Caki2 (cell line): ENCODE measurements around the gene ZBED5. TPM values are rescaled to one million over a fixed set of nuclear protein-coding genes. Genes with fewer than 3 reads are reported as not detected.

ENCODE experiments used
- DNase-seq: peaks from one replicate; pipeline ENCODE4 v3.0.0-alpha.2; 2015; ENCODE audit warnings: low read depth
- in situ Hi-C: cut with HindIII; loops from 2 replicates; pipeline ENCODE4 v1.10.0; 2016; ENCODE audit warnings: low sequenced_read_pairs, low pct_unique_long_range_greater_than_20kb, mixed read lengths
- total RNA-seq: library from RNA; depleted of rRNA; stranded (reverse); fragments of >200 nt; shearing (Covaris generic); gene quantifications from 2 replicates; pipeline ENCODE4 v1.2.3, GENCODE V29; 2014; ENCODE audit warnings: low replicate concordance; rRNA removed

Gene ZBED5
- total RNA-seq, 1 experiment from 2014 or later = 10.4 TPM

GRCh38 chr11:10807493-10808234 is 50.2 kb downstream of the ZBED5 start:
- DNase-seq = peak; percentile 57
- in situ Hi-C loops = loop anchor here (5.0 kb wide), 1 partner anchor 40 kb away; no protein-coding TSS in a partner anchor

DNA sequence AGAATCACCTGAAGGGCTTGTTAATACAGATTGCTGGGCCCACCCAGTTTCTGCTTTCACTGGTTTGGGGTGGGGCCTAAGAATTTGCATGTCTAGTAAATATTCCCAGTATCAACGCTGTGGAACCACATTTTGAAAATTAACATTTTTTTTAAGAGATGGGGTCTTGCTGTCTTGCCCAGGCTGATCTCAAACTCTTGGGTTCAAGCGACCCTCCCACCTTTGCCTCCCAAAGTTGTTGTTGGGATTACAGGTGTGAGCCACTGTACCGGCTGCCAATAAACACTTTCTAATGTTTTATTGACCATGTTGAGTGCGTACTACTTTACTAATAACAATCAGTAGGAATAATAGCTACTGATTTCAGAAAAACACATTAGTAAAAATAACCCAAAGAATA is 51.6 kb downstream of the ZBED5 start:
- in situ Hi-C loops = loop anchor here (5.0 kb wide), 1 partner anchor 41 kb away; no protein-coding TSS in a partner anchor
- DNase-seq = no peak

- in situ Hi-C loops = loop anchor here (5.0 kb wide), 1 partner anchor 42 kb away; no protein-coding TSS in a partner anchor
- no peak for DNase-seq
Observed at GRCh38 chr11:10805741-10806140, 52.1 kb downstream of the ZBED5 start.

GRCh38 chr11:10803676-10804075 is 54.2 kb downstream of the ZBED5 start:
- no peak for DNase-seq
- in situ Hi-C loops = no loop called here

Other genes with a start within 250 kb of the ZBED5 start
- 0.23 and 0.30 TPM in 2 replicates for gene IRAG1, start 164.3 kb downstream of the ZBED5 start, total RNA-seq
- 5.0 and 6.9 TPM in 2 replicates for gene CTR9, start 106.8 kb downstream of the ZBED5 start, total RNA-seq
- gene EIF4G2, start 49.1 kb downstream of the ZBED5 start, total RNA-seq = 393 and 414 TPM in 2 replicates